WI38 (cell line): ENCODE data around the gene PRXL2B.

Source experiments
- H3K4me3 ChIP-seq: 2 replicates; pipeline ENCODE4 v1.5.1; 2011; ENCODE audit warnings: low read depth, mild to moderate bottlenecking, control low read depth, low read length
- CTCF ChIP-seq: IDR thresholded peaks from 2 replicates; pipeline ENCODE4 v1.5.1; 2012; ENCODE audit warnings: low read depth, mild to moderate bottlenecking, control low read depth, low read length

Gene PRXL2B

GRCh38 chr1:2602866-2603520, 16.4 kb downstream of the PRXL2B start:
- no peak overlapping the region for H3K4me3 ChIP-seq
- TF ChIP-seq CTCF = no peak

- no peak overlapping the region for H3K4me3 ChIP-seq
These were observed 17.1 kb downstream of the PRXL2B start for GRCh38 chr1:2603521-2604155.

GRCh38 chr1:2604156-2604843, 17.7 kb downstream of the PRXL2B start:
- no peak overlapping the region for H3K4me3 ChIP-seq
- TF ChIP-seq CTCF = no peak

More at GRCh38 chr1:2603521-2604155, 17.1 kb downstream of the PRXL2B start:
- no peak for TF ChIP-seq CTCF

GRCh38 chr1:2604844-2605508, 18.4 kb downstream of the PRXL2B start:
- no peak for TF ChIP-seq CTCF

GRCh38 chr1:2605509-2606395, 19.2 kb downstream of the PRXL2B start:
- no peak for TF ChIP-seq CTCF
- H3K4me3 ChIP-seq = no peak overlapping the region

More at GRCh38 chr1:2604844-2605508, 18.4 kb downstream of the PRXL2B start:
- no peak overlapping the region for H3K4me3 ChIP-seq

- no peak for TF ChIP-seq CTCF
- no peak overlapping the region for H3K4me3 ChIP-seq
These were observed 19.9 kb downstream of the PRXL2B start for GRCh38 chr1:2606396-2606880.
